HepG2 (cell line): ENCODE results near the gene ETFDH. TPM values are rescaled to one million over a fixed set of nuclear protein-coding genes. Genes with fewer than 3 reads are reported as not detected.

Source experiments
- AGO2 ChIP-seq: fragments of 200-400 bp; formaldehyde crosslinking; optimal IDR thresholded peaks from 2 replicates; pipeline ENCODE3; 2017; ENCODE audit warnings: mild to moderate bottlenecking, low read depth, low read length, moderate library complexity
- HDAC6 ChIP-seq: fragments of 200-600 bp; sonication (generic); IDR thresholded peaks from 2 replicates; pipeline ENCODE4 v1.7.0; 2017; ENCODE audit warnings: mild to moderate bottlenecking, antibody characterized with exemption, low read length, low read depth
- HNRNPK ChIP-seq: fragments of 200-400 bp; formaldehyde crosslinking; IDR thresholded peaks from 2 replicates; pipeline ENCODE4 v1.6.1; 2018; ENCODE audit warnings: low read length, low read depth, moderate library complexity, mild to moderate bottlenecking; ENCODE audit not compliant: poor library complexity, severe bottlenecking
- HOXA5 ChIP-seq: sonication (generic); formaldehyde crosslinking; IDR thresholded peaks from 2 replicates; pipeline ENCODE4 v1.4.0; 2020; ENCODE audit warnings: missing genetic modification reagents
- IRF2 ChIP-seq: IDR thresholded peaks from 2 replicates; pipeline ENCODE4 v1.6.1; 2018; ENCODE audit warnings: missing genetic modification reagents, missing compliant biosample characterization
- MED1 ChIP-seq: sonication (generic); formaldehyde crosslinking; IDR thresholded peaks from 2 replicates; pipeline ENCODE4 v1.4.0; 2020; ENCODE audit warnings: missing genetic modification reagents
- RFXANK ChIP-seq: IDR thresholded peaks from 2 replicates; pipeline ENCODE4 v1.6.1; 2016
- ZBTB26 ChIP-seq: IDR thresholded peaks from 2 replicates; pipeline ENCODE4 v1.6.1; 2016; ENCODE audit warnings: missing compliant biosample characterization, missing genetic modification reagents, borderline replicate concordance
- ZFX ChIP-seq: sonication (generic); formaldehyde crosslinking; IDR thresholded peaks from 2 replicates; pipeline ENCODE4 v1.4.0; 2020; ENCODE audit warnings: mild to moderate bottlenecking, low read depth, missing genetic modification reagents, moderate library complexity
- ZNF253 ChIP-seq: sonication (generic); formaldehyde crosslinking; IDR thresholded peaks from 2 replicates; pipeline ENCODE4 v1.8.0; 2022; ENCODE audit warnings: mild to moderate bottlenecking, missing genetic modification reagents, borderline replicate concordance
- ZNF292 ChIP-seq: sonication (generic); formaldehyde crosslinking; IDR thresholded peaks from 2 replicates; pipeline ENCODE4 v1.8.1; 2022; ENCODE audit warnings: mild to moderate bottlenecking, low read depth, missing genetic modification reagents, borderline replicate concordance
- ZNF367 ChIP-seq: sonication (generic); formaldehyde crosslinking; IDR thresholded peaks from 2 replicates; pipeline ENCODE4 v1.4.0; 2020; ENCODE audit warnings: missing genetic modification reagents, borderline replicate concordance
- ZNF589 ChIP-seq: sonication (generic); formaldehyde crosslinking; conservative IDR thresholded peaks from 2 replicates; pipeline ENCODE4 v1.8.0; 2022; ENCODE audit warnings: mild to moderate bottlenecking, moderate library complexity, missing genetic modification reagents
- ZNF629 ChIP-seq: sonication (generic); formaldehyde crosslinking; conservative IDR thresholded peaks from 2 replicates; pipeline ENCODE4 v1.5.0; 2020; ENCODE audit warnings: missing genetic modification reagents
- ZNF766 ChIP-seq: sonication (generic); formaldehyde crosslinking; IDR thresholded peaks from 2 replicates; pipeline ENCODE4 v1.5.0; 2020; ENCODE audit warnings: missing genetic modification reagents, borderline replicate concordance
- ZNF878 ChIP-seq: sonication (generic); formaldehyde crosslinking; IDR thresholded peaks from 2 replicates; pipeline ENCODE4 v1.8.1; 2023; ENCODE audit warnings: mild to moderate bottlenecking, missing genetic modification reagents, moderate library complexity
- polyA plus RNA-seq, 8 experiments: library from polyadenylated mRNA; depleted of rRNA in 3 of 8; stranded (reverse) in 7 of 8; unstranded in 1 of 8; fragments of >200 nt; fragmentation: Illumina TruSeq in 4 of 8; extraction: Trizol in 4 of 8; gene quantifications; 2 replicates each; pipeline versions ENCODE4 v1.2.1 to v1.2.3, GENCODE V29; 2011 to 2016; ENCODE audit warnings: low read depth in 4 of 8, missing spikeins in 1 of 8, mixed read lengths in 1 of 8; ENCODE audit not compliant: insufficient read depth in 1 of 8
- total RNA-seq, 5 experiments: library from RNA; depleted of rRNA; stranded (reverse); fragments of >200 nt; fragmentation: Illumina TruSeq; extraction: Trizol; gene quantifications; 2 replicates each; pipeline ENCODE4 v1.2.3, GENCODE V29; 2016; ENCODE audit warnings: low read depth in 1 of 5
- TF ChIP-seq, protein P1 (sequence below): sonication (generic); formaldehyde crosslinking; IDR thresholded peaks from 2 replicates; pipeline ENCODE4 v1.5.0; 2020; ENCODE audit warnings: mild to moderate bottlenecking, missing genetic modification reagents, borderline replicate concordance

ETFDH gene
- total and polyA plus RNA-seq, 2 of the 13 experiments (the other 11 are each of a cell fraction or from before 2014, with no cell fraction given), result 14.7 to 17.8 TPM

DNA sequence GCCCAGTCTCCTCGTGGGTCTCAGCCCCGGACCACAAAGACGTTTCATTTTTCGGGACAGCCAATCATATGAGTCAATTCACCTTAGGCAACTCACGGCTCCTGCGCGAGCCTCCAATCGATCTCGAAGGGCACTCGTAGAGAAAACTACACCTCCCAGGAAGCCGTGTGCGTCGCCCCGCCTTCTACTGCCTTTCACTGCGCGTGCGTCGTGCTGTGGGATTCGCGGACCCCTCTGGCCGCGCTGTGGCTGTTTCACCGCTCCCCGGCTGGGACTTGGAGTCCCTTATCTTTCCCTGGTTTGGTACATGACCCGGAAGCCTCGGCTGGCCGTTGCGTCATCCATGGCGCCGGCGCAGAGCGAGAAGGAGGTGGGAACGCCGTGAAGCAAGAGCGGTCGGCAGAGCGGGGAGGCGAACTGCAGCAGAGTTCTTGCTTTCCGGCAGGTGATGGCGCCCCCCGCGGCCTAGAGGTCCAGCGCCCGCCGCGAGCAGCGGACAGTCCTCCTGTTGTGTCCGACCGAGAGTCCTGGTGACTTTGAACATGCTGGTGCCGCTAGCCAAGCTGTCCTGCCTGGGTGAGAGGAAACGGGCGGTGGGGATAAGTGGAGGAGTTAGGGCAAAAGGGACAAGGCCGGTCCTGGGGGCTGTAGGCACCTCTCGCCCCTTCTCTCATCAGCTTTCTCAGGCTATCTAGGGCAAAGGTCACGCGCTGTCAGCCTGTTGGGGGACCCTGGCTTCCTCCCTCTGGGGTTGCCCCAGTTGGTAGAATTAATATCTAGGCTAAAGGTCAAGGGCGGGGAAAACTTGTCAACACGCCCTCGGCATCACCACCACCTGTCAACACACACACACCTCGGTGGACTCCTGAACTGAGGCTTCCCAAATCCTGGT lies at the start of gene ETFDH (continued):
- TF ChIP-seq ZFX (CRISPR knock-in tag) (peak; percentile 81), ZNF878 (peak; percentile 85), ZNF629 (CRISPR knock-in tag) (peak; percentile 25; the same call in 1 of the 2 replicates), ZNF367 (CRISPR knock-in tag) (0 out of 2 replicates have a peak, but pooled peaks have one; percentile 10), HDAC6 (no peak), AGO2 (no peak), ZNF292 (CRISPR knock-in tag) (peak; percentile 74), ZNF766 (CRISPR knock-in tag) (peak; percentile 68; the same call in 1 of the 2 replicates), ZNF253 (CRISPR knock-in tag) (no peak), HNRNPK (no peak), MED1 (CRISPR knock-in tag) (peak; percentile 86), RFXANK (CRISPR knock-in tag) (peak; percentile 77; the same call in 1 of the 2 replicates), HOXA5 (CRISPR knock-in tag) (peak; percentile 11; the same call in 1 of the 2 replicates), ZBTB26 (CRISPR knock-in tag) (peak; percentile 84; the same call in 1 of the 2 replicates), IRF2 (CRISPR knock-in tag) (peak; percentile 97), ZNF589 (CRISPR knock-in tag) (peak; percentile 55; the same call in 1 of the 2 replicates)
- TF ChIP-seq, protein P1, sequence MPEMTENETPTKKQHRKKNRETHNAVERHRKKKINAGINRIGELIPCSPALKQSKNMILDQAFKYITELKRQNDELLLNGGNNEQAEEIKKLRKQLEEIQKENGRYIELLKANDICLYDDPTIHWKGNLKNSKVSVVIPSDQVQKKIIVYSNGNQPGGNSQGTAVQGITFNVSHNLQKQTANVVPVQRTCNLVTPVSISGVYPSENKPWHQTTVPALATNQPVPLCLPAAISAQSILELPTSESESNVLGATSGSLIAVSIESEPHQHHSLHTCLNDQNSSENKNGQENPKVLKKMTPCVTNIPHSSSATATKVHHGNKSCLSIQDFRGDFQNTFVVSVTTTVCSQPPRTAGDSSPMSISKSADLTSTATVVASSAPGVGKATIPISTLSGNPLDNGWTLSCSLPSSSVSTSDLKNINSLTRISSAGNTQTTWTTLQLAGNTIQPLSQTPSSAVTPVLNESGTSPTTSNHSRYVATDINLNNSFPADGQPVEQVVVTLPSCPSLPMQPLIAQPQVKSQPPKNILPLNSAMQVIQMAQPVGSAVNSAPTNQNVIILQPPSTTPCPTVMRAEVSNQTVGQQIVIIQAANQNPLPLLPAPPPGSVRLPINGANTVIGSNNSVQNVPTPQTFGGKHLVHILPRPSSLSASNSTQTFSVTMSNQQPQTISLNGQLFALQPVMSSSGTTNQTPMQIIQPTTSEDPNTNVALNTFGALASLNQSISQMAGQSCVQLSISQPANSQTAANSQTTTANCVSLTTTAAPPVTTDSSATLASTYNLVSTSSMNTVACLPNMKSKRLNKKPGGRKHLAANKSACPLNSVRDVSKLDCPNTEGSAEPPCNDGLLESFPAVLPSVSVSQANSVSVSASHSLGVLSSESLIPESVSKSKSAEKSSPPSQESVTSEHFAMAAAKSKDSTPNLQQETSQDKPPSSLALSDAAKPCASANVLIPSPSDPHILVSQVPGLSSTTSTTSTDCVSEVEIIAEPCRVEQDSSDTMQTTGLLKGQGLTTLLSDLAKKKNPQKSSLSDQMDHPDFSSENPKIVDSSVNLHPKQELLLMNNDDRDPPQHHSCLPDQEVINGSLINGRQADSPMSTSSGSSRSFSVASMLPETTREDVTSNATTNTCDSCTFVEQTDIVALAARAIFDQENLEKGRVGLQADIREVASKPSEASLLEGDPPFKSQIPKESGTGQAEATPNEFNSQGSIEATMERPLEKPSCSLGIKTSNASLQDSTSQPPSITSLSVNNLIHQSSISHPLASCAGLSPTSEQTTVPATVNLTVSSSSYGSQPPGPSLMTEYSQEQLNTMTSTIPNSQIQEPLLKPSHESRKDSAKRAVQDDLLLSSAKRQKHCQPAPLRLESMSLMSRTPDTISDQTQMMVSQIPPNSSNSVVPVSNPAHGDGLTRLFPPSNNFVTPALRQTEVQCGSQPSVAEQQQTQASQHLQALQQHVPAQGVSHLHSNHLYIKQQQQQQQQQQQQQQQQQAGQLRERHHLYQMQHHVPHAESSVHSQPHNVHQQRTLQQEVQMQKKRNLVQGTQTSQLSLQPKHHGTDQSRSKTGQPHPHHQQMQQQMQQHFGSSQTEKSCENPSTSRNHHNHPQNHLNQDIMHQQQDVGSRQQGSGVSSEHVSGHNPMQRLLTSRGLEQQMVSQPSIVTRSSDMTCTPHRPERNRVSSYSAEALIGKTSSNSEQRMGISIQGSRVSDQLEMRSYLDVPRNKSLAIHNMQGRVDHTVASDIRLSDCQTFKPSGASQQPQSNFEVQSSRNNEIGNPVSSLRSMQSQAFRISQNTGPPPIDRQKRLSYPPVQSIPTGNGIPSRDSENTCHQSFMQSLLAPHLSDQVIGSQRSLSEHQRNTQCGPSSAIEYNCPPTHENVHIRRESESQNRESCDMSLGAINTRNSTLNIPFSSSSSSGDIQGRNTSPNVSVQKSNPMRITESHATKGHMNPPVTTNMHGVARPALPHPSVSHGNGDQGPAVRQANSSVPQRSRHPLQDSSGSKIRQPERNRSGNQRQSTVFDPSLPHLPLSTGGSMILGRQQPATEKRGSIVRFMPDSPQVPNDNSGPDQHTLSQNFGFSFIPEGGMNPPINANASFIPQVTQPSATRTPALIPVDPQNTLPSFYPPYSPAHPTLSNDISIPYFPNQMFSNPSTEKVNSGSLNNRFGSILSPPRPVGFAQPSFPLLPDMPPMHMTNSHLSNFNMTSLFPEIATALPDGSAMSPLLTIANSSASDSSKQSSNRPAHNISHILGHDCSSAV, result 0 out of 2 replicates have a peak, but pooled peaks have one; percentile 58
